Adrenal gland (tissue), 19 donors: Measurements from ENCODE around the gene RTL1. TPM values are rescaled to one million over a fixed set of nuclear protein-coding genes. Genes with fewer than 3 reads are reported as not detected.

Source experiments
- DNase-seq, 7 donors: peaks; one replicate each; pipeline ENCODE4 v3.0.0-alpha.2; 2019 to 2020
- H3K27ac ChIP-seq, 5 donors: fragments of 200-600 bp; sonication (generic) in 4 of 5; 1 replicate in 3 of 5; 2 replicates in 2 of 5; pipeline versions ENCODE4 v1.5.1 to v1.8.0; 2016 to 2020; ENCODE audit warnings: mild to moderate bottlenecking in 1 of 5
- H3K27me3 ChIP-seq: fragments of 200-600 bp; 2 replicates; pipeline ENCODE4 v1.8.0; 2021
- H3K36me3 ChIP-seq, 2 donors: fragments of 200-600 bp; replicated peaks in 1 of 2; 1 replicate in 1 of 2; 2 replicates in 1 of 2; pipeline versions ENCODE4 v1.5.1 to v1.8.0; 2018 to 2022
- H3K4me1 ChIP-seq, 2 donors: fragments of 200-600 bp; replicated peaks in 1 of 2; 1 replicate in 1 of 2; 2 replicates in 1 of 2; pipeline versions ENCODE4 v1.5.1 to v1.8.0; 2018 to 2021
- H3K4me3 ChIP-seq, 4 donors: fragments of 200-600 bp; sonication (generic) in 3 of 4; one replicate each; pipeline ENCODE4 v1.5.1; 2016 to 2018
- H3K9me3 ChIP-seq, 3 donors: fragments of 200-600 bp; sonication (generic) in 1 of 3; replicated peaks in 1 of 3; 1 replicate in 2 of 3; 2 replicates in 1 of 3; pipeline versions ENCODE4 v1.5.1 to v1.8.0; 2016 to 2021
- POLR2A ChIP-seq, 2 donors: fragments of 450-650 bp; IDR thresholded peaks; one replicate each; pipeline ENCODE4 v1.6.1; 2017; ENCODE audit warnings: antibody characterized with exemption in 2 of 2, mild to moderate bottlenecking in 2 of 2, moderate library complexity in 1 of 2
- WGBS, 4 donors: extraction: QIAGEN DNeasy Blood & Tissue Kit in 2 of 4; methylation state at CpG; one replicate each; pipeline versions ENCODE4 v1.1.5 to v1.1.7; 2013 to 2017; 5-methylcytosine and 5-hydroxymethylcytosine counted together
- intact Hi-C, 2 donors: fragments of 100-400 bp; cut with DNase I; formaldehyde crosslinking; loops; one replicate each; pipeline versions ENCODE4 v1.14.1 to v1.15.0; 2022 to 2023
- long read RNA-seq, 10 donors: library from polyadenylated mRNA in 3 of 10; unstranded in 2 of 10; stranded (forward) in 1 of 10; transcript quantifications; one replicate each; pipeline ENCODE4 v2.0.0 and lab custom pipeline, GENCODE V29; 2021 to 2026
- polyA plus RNA-seq, 3 donors: library from polyadenylated mRNA; stranded (reverse); fragments of 200-250 nt in 2 of 3; fragments of 350-450 nt in 1 of 3; fragmentation: Illumina TruSeq in 1 of 3; extraction: RNeasy Lipid Tissue Mini Kit (QIAGEN cat#74804) in 1 of 3; gene quantifications; one replicate each; pipeline ENCODE4 v1.2.3, GENCODE V29; 2013 to 2014
- total RNA-seq, 9 donors: library from RNA; depleted of rRNA in 4 of 9; stranded (reverse); fragments of >200 nt in 4 of 9; fragments of 120-200 nt in 1 of 9; fragmentation: NEBNext Ultra II Directional in 1 of 9; extraction: Animal tissue kit (Norgen Biotek cat#: 25700) in 1 of 9; gene quantifications; one replicate each; pipeline versions ENCODE4 v1.1.0 to v1.2.4, GENCODE V29; 2013 to 2023
- TF ChIP-seq, protein P1 (sequence below), 6 experiments: fragments of 450-650 bp in 4 of 6; fragments of 200-600 bp in 2 of 6; sonication (generic) in 1 of 6; IDR thresholded peaks; 1 replicate in 5 of 6; 2 replicates in 1 of 6; pipeline versions ENCODE4 v1.5.1 to v1.8.0; 2016 to 2021; ENCODE audit warnings: antibody characterized with exemption in 6 of 6, mild to moderate bottlenecking in 2 of 6, moderate library complexity in 1 of 6
- donor health status: healthy with polysubstance abuse.
- donor health status: Bipolar disorder and iron deficiency.
- donor health status: DM: yes; HTN: yes; CAD: no.
- donor health status: DM: no; HTN: no; CAD: no.
- donor health status: DM: no; HTN: no; CAD: no.
- donor health status: DM: yes; HTN: yes; CAD: no.

The RTL1 gene
- total RNA-seq: 1 to 10 TPM in 2 of 9 donors, under 1 TPM in 4, not detected in 3; 0.11 to 5.9 (median 0.50) TPM
- polyA plus RNA-seq: 1 to 10 TPM; 1.0 to 6.2 (median 2.6) TPM
- long read RNA-seq, donor 1, full-length matches to known transcripts: 4 of 4 reads
- long read RNA-seq, donor 1, partial matches to known transcripts: 0 of 4 reads
- long read RNA-seq, donor 1, other reads (novel, unspliced or antisense): 0 of 4 reads
- long read RNA-seq, donor 2, full-length matches to known transcripts: 6 of 6 reads
- long read RNA-seq, donor 2, partial matches to known transcripts: 0 of 6 reads
- long read RNA-seq, donor 2, other reads (novel, unspliced or antisense): 0 of 6 reads
- long read RNA-seq, donor 3: 0 reads
- long read RNA-seq, donor 4: 0 reads
- long read RNA-seq, donor 5: 0 reads
- long read RNA-seq, donor 6: 0 reads
- long read RNA-seq, donor 7, full-length matches to known transcripts: 3 of 3 reads
- long read RNA-seq, donor 7, partial matches to known transcripts: 0 of 3 reads
- long read RNA-seq, donor 7, other reads (novel, unspliced or antisense): 0 of 3 reads
- long read RNA-seq, donor 8: 0 reads
- long read RNA-seq, donor 9, partial matches to known transcripts: 6 of 6 reads
- long read RNA-seq, donor 9, other reads (novel, unspliced or antisense): 0 of 6 reads
- long read RNA-seq, donor 10: 0 reads

DNA sequence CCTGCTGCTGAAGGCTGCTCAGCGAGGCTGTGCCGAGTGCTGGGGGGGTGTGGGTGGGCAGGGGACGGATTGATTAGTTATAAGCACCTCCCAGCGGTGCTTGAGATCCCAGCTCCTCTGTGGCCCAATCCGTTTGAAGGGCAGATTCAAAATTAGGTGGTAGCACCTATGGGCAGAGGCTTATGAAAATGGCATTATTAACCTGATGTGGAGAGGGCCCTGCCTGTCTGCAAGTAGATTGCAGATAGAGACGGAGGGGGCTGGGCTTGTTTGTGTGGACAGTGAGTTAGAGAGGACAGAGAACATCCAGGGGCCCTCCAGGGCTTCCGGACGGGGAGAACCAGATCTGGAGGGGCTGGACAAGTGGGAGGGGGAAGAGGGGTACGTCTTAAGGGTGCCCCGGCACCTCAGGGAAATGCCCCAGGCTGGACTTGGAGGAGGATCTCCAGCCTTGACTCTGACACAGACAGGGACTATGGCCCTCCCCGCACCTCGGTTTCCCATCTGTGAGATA lies at the start of gene RTL1:
TSS of gene RTL1 (minus strand) at position 51 of the 514 bp plus-strand sequence. CDS start 18,934 bp downstream, outside the sequence.
- H3K27me3 ChIP-seq: no peaks in the 10 kb centered on the region
- peaks cover 0 to 59% of the 10 kb centered on the region in 2 donors for H3K36me3 ChIP-seq
- H3K4me3 ChIP-seq: no peak within 1 kb of the TSS
- H3K4me1 ChIP-seq: peaks cover 19 to 26% of the 10 kb centered on the region in 2 donors
- H3K27ac ChIP-seq: peak within 1 kb of the TSS in 2 of 5 donors; percentile 10 to 79
- no peak for TF ChIP-seq POLR2A (IDR thresholded peaks at IDR 0.05)
- TF ChIP-seq, protein P1, sequence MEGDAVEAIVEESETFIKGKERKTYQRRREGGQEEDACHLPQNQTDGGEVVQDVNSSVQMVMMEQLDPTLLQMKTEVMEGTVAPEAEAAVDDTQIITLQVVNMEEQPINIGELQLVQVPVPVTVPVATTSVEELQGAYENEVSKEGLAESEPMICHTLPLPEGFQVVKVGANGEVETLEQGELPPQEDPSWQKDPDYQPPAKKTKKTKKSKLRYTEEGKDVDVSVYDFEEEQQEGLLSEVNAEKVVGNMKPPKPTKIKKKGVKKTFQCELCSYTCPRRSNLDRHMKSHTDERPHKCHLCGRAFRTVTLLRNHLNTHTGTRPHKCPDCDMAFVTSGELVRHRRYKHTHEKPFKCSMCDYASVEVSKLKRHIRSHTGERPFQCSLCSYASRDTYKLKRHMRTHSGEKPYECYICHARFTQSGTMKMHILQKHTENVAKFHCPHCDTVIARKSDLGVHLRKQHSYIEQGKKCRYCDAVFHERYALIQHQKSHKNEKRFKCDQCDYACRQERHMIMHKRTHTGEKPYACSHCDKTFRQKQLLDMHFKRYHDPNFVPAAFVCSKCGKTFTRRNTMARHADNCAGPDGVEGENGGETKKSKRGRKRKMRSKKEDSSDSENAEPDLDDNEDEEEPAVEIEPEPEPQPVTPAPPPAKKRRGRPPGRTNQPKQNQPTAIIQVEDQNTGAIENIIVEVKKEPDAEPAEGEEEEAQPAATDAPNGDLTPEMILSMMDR (IDR thresholded peaks at IDR 0.05): no peak
- WGBS, 4 donors: 59 to 69% (median 63%) methylated on average over 7 to 12 of the region's 12 CpGs
- intact Hi-C loops: loop anchor here in 1 of 2 donors (5.0 to 10.0 kb wide), 4 partner anchors 51 to 721 kb away; no protein-coding TSS in a partner anchor
- peak in 4 of 7 donors; percentile 13 to 76 (median 22) for DNase-seq
- H3K9me3 ChIP-seq: no peaks in the 10 kb centered on the region

DNA sequence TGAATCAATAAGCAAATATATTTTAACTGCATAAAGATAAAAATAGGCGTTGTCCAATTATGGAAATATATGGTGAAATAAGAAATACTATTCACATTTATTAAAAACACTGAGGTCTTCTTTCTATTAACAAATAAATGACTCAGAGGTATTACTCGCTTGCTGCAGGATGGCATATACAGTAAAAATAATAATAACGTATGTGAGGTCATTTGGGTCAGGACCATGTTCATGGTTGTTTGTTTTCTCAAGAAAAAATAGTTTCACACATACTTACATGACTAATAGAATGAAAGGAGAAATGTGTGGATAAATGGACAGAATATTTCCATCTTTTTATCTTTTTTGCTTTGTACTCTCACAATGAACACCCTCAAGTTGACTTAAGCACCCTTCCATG lies 46.5 kb upstream of the RTL1 start:
- WGBS, 4 donors: 80 to 88% (median 83%) methylated on average over 3 of the region's 3 CpGs

DNA sequence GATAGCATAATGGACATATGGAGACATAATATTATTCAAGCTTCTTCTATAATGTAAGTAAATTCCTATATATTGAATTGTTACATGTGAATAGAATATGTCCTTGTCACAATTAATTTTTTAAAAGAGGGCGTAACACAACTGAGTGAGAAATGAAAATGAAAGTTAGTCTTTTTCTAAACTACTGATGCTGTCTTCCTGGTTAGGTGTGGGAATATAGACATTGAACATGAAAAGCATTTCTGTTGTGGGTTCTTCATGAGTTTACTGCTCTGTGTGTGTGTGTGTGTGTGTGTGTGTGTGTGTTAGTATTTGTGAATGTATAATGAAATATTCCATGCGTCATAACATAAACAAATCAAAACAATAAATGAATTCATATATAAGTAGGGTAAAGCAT lies 40.5 kb upstream of the RTL1 start:
- Histone ChIP-seq H3K27ac (no peak overlapping the region), H3K27me3 (no peaks in the 10 kb centered on the region), H3K4me3 (no peak overlapping the region), H3K4me1 (no peaks in the 10 kb centered on the region), H3K36me3 (peaks cover 0 to 30% of the 10 kb centered on the region in 2 donors), H3K9me3 (no peaks in the 10 kb centered on the region)
- DNase-seq: no peak
- WGBS, 4 donors: 87 to 89% (median 88%) methylated on average over 2 of the region's 2 CpGs
- TF ChIP-seq, protein P1 (IDR thresholded peaks at IDR 0.05): no peak
- no peak for TF ChIP-seq POLR2A (IDR thresholded peaks at IDR 0.05)
- intact Hi-C loops: no loop called here

More for the DNA sequence above, 46.5 kb upstream of the RTL1 start:
- Histone ChIP-seq H3K27ac (no peak overlapping the region), H3K4me1 (peaks cover 0 to 5% of the 10 kb centered on the region in 2 donors), H3K9me3 (no peaks in the 10 kb centered on the region), H3K4me3 (no peak overlapping the region), H3K36me3 (peaks cover 0 to 27% of the 10 kb centered on the region in 2 donors), H3K27me3 (no peaks in the 10 kb centered on the region)
- TF ChIP-seq POLR2A (IDR thresholded peaks at IDR 0.05): no peak
- intact Hi-C loops: no loop called here
- DNase-seq: no peak

DNA sequence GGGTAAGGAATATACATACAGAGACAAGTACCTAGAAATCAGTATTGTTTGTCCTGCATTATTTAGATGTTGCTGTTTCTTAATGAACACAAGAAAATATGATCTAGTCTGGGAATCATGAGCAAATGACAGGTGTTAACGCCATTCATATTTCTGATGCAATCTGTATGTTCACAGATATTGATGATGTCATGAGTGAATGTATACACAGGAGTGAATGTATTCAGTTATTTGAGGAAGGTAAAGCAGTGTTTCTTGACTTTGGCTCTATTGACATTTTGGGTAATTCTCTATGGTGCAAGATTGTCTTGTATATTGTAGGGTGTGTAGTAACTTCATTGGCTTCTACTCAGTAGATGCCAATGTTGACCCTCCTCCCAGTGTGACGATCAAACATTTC lies 26.7 kb upstream of the RTL1 start:
- H3K4me3 ChIP-seq: no peak overlapping the region
- WGBS, 4 donors: 84 to 90% (median 88%) methylated on average over 2 of the region's 2 CpGs
- intact Hi-C loops: no loop called here
- no peaks in the 10 kb centered on the region for H3K36me3 ChIP-seq
- H3K27ac ChIP-seq: no peak overlapping the region
- H3K27me3 ChIP-seq: no peaks in the 10 kb centered on the region
- no peaks in the 10 kb centered on the region for H3K9me3 ChIP-seq
- DNase-seq: no peak
- TF ChIP-seq POLR2A (IDR thresholded peaks at IDR 0.05): no peak
- TF ChIP-seq, protein P1 (IDR thresholded peaks at IDR 0.05): no peak
- no peaks in the 10 kb centered on the region for H3K4me1 ChIP-seq
